OCI-LY1 (cell line): ENCODE data around the gene TK2.

Source experiments
- EZH2 ChIP-seq: fragments of 200-600 bp; sonication (generic), shearing (Covaris generic); IDR thresholded peaks from 2 replicates; pipeline ENCODE4 v1.8.0; 2017; ENCODE audit warnings: borderline replicate concordance, mixed run types, mild to moderate bottlenecking, antibody characterized with exemption, low read length, moderate library complexity, mixed read lengths
- TF ChIP-seq, protein P1 (sequence below): fragments of 200-600 bp; sonication (generic), shearing (Covaris generic); IDR thresholded peaks from 2 replicates; pipeline ENCODE4 v1.5.1; 2017; ENCODE audit warnings: mild to moderate bottlenecking, antibody characterized with exemption, low read length, moderate library complexity, mixed read lengths

DNA sequence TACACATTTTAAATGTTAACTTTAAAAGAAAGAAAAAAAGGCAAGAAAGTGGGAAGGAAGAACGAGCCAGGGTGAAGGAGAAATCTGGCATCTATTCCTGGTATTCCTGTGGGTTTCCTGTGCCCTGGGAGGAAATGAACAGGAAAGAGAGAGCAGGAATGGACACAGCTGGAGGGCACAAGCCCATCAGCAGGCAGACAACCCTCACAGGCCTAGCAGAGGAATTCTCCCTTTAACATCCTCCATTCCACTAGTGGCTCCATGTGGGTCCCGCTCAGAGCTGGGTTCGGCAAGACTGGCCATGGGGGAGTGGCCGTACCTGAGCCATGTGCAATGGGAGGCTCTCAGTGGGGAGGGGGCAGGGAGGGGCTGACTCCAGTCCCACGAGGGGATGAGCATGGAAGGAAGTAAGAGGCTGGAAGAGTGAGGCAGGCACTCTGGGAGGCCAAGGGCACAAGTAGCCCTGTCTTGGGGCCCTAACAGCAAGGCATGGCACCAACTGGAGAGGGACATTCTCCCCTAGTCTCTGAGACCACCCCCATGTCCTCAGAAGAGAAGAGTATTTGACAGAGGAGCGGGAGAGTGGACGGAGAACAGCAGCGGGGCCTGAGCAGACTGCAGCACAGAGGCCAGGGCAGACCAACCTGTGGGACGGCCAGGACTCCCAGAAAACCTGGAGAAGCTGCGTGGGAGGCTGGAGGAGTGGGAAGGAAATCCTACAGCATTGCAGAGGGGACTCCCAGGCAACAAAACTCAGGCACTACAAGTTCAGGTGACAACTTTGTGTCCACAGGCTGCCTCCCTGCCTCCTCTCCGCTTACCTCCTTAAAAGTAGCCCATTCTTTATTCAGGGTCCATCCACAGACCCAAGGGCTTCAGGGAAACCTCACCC is 30.2 kb downstream of the TK2 start:
- TF ChIP-seq, protein P1, sequence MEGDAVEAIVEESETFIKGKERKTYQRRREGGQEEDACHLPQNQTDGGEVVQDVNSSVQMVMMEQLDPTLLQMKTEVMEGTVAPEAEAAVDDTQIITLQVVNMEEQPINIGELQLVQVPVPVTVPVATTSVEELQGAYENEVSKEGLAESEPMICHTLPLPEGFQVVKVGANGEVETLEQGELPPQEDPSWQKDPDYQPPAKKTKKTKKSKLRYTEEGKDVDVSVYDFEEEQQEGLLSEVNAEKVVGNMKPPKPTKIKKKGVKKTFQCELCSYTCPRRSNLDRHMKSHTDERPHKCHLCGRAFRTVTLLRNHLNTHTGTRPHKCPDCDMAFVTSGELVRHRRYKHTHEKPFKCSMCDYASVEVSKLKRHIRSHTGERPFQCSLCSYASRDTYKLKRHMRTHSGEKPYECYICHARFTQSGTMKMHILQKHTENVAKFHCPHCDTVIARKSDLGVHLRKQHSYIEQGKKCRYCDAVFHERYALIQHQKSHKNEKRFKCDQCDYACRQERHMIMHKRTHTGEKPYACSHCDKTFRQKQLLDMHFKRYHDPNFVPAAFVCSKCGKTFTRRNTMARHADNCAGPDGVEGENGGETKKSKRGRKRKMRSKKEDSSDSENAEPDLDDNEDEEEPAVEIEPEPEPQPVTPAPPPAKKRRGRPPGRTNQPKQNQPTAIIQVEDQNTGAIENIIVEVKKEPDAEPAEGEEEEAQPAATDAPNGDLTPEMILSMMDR = no peak
- TF ChIP-seq EZH2 = no peak
